B cell (primary cell): ENCODE results near the gene SLC6A18.

ENCODE experiments used
- CTCF ChIP-seq: fragments of 200-600 bp; IDR thresholded peaks from one replicate; pipeline ENCODE4 v1.8.0; 2022; ENCODE audit warnings: antibody characterized with exemption, mild to moderate bottlenecking
- EZH2 ChIP-seq: IDR thresholded peaks from 2 replicates; pipeline ENCODE4 v1.6.1; 2012; ENCODE audit warnings: borderline replicate concordance, low read depth, mild to moderate bottlenecking, moderate library complexity, low read length; ENCODE audit not compliant: insufficient read depth, poor library complexity, severe bottlenecking

- TF ChIP-seq CTCF = no peak
- no peak for TF ChIP-seq EZH2
These were observed 29.9 kb downstream of the SLC6A18 start for GRCh38 chr5:1255081-1255561.
